GM12872 (cell line): ENCODE data around the gene RPL26.

Experiments used
- CTCF ChIP-seq: IDR thresholded peaks from 3 replicates; pipeline ENCODE4 v1.5.1; 2011; ENCODE audit warnings: low read depth, mild to moderate bottlenecking, low read length, moderate library complexity; ENCODE audit not compliant: insufficient read depth

The RPL26 gene

GRCh38 chr17:8418471-8418870 lies 35.5 kb upstream of the RPL26 start:
- TF ChIP-seq CTCF, result no peak

- no peak for TF ChIP-seq CTCF
These were observed 34.8 kb upstream of the RPL26 start for GRCh38 chr17:8417806-8418205.

- no peak for TF ChIP-seq CTCF
These were observed 30.9 kb upstream of the RPL26 start for GRCh38 chr17:8413938-8414337.

- no peak for TF ChIP-seq CTCF
These were observed 30.3 kb upstream of the RPL26 start for GRCh38 chr17:8413328-8413727.

DNA sequence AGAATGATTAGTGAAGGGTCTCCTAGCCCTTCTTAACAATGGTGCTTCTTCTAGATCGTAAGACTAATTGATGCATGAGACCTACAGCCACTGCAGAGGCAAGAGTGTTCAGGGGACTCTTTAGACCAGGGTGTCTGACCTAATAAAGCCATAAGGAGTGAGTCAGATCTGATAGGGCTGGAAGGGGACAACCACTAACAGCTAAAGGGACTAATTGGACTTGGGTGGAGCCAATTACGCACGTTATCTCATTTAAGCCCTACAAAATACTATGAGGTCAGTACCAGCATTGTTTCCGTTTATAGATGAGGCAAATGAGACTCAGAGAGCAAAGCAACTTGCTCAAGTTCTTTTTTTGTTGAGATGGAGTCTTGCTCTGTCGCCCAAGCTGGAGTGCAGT lies 29.1 kb upstream of the RPL26 start:
- no peak for TF ChIP-seq CTCF

GRCh38 chr17:8410883-8411238 lies 27.9 kb upstream of the RPL26 start:
- TF ChIP-seq CTCF, result no peak

DNA sequence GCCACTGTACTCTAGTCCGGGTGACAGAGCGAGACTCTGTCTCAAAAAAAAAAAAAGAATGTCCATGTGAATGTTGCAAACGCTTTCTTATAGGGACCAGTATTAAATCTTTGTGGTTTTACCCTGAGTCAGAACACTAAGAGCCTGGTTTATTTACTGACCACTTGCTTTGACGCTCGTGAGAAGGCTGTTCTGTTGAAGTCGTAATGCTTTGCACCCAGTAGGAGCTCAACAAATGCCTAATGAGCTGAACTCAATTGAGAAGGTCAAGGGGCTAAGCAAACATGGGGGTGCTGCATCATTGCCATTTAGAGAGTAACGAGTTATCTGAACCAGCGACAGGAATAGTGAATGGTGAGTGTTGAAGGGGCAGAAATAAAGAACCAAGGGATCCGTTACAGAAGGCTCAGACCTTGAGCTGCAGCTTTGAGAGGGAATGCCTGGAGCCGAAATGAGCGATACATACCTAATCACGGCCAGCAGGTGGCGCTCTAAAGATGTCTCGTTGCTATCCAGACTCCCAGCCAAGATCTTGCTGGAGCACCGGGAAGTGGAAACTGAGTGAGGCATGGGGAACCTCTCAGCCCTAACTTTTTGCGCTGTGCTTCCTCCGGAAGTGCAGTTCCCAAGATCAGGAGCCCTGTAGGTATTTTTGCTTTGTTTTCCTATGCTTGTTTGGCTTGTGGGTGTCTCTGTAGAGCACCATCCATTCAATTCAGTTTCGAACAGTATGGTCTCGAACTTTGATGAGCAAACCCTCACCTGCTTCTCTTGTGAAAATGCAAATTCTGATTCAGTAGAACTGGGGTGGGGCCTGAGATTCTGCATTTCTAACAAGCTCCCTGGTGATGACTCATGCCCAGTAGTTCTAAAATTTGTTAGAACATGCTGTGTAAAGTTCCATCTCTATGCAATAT lies 27.2 kb upstream of the RPL26 start:
- peak; percentile 93 for TF ChIP-seq CTCF
